GM12878 (cell line): ENCODE data around the gene MAPRE2. TPM values are rescaled to one million over a fixed set of nuclear protein-coding genes. Genes with fewer than 3 reads are reported as not detected.

ENCODE experiments used
- BCLAF1 ChIP-seq: fragments of 450-650 bp; IDR thresholded peaks from 2 replicates; pipeline ENCODE4 v1.6.1; 2017; ENCODE audit warnings: antibody characterized with exemption, mild to moderate bottlenecking, moderate library complexity
- BMI1 ChIP-seq: fragments of 450-650 bp; IDR thresholded peaks from 2 replicates; pipeline ENCODE4 v1.6.1; 2016; ENCODE audit warnings: mild to moderate bottlenecking, moderate library complexity, borderline replicate concordance
- CBFB ChIP-seq: IDR thresholded peaks from 2 replicates; pipeline ENCODE4 v1.6.1; 2016; ENCODE audit warnings: antibody characterized with exemption, low read depth
- CHD4 ChIP-seq: fragments of 200-600 bp; sonication (generic); IDR thresholded peaks from 2 replicates; pipeline ENCODE4 v1.6.1; 2016; ENCODE audit warnings: mild to moderate bottlenecking
- CTCF ChIP-seq, 3 experiments: IDR thresholded peaks in 2 of 3; conservative IDR thresholded peaks in 1 of 3; 2 replicates each; pipeline ENCODE4 v1.5.1; 2011; ENCODE audit warnings: low read depth in 3 of 3, low read length in 3 of 3, mild to moderate bottlenecking in 3 of 3, control low read depth in 2 of 3, moderate library complexity in 2 of 3, inconsistent platforms in 1 of 3, mixed read lengths in 1 of 3; ENCODE audit not compliant: control insufficient read depth in 2 of 3, insufficient read depth in 1 of 3; ENCODE audit errors: extremely low read depth in 1 of 3
- FOXK2 ChIP-seq: fragments of 450-650 bp; IDR thresholded peaks from 2 replicates; pipeline ENCODE4 v1.6.1; 2017; ENCODE audit warnings: mild to moderate bottlenecking, moderate library complexity
- HSF1 ChIP-seq: fragments of 150-350 bp; IDR thresholded peaks from 2 replicates; pipeline ENCODE4 v1.6.1; 2014; ENCODE audit warnings: mild to moderate bottlenecking, low read depth, low read length
- IRF3 ChIP-seq: fragments of 450-650 bp; IDR thresholded peaks from 2 replicates; pipeline ENCODE4 v1.6.1; 2014; ENCODE audit warnings: mild to moderate bottlenecking
- KLF5 ChIP-seq: fragments of 450-650 bp; IDR thresholded peaks from 2 replicates; pipeline ENCODE4 v1.6.1; 2014; ENCODE audit warnings: mild to moderate bottlenecking; ENCODE audit not compliant: partially characterized antibody
- NFYB ChIP-seq: IDR thresholded peaks from 2 replicates; pipeline ENCODE4 v1.6.1; 2011; ENCODE audit warnings: low read depth, mild to moderate bottlenecking, low read length, improper control_type of control experiment, moderate library complexity; ENCODE audit not compliant: insufficient read depth
- NRF1 ChIP-seq: conservative IDR thresholded peaks from 2 replicates; pipeline ENCODE4 v1.6.1; 2011; ENCODE audit warnings: mild to moderate bottlenecking, low read depth, low read length, improper control_type of control experiment
- RB1 ChIP-seq: fragments of 450-650 bp; formaldehyde crosslinking; IDR thresholded peaks from 2 replicates; pipeline ENCODE4 v1.6.1; 2017; ENCODE audit warnings: mild to moderate bottlenecking, borderline replicate concordance
- SREBF2 ChIP-seq: IDR thresholded peaks from 2 replicates; pipeline ENCODE4 v1.6.1; 2012; ENCODE audit warnings: mild to moderate bottlenecking, low read length
- SRF ChIP-seq, 2 experiments: IDR thresholded peaks; 2 replicates each; pipeline ENCODE4 v1.6.1; 2011; ENCODE audit warnings: low read depth in 2 of 2, low read length in 2 of 2, mild to moderate bottlenecking in 1 of 2, moderate library complexity in 1 of 2
- SUZ12 ChIP-seq: fragments of 200-600 bp; sonication (generic); IDR thresholded peaks from one replicate; pipeline ENCODE4 v1.6.1; 2018; ENCODE audit warnings: antibody characterized with exemption, mild to moderate bottlenecking; ENCODE audit not compliant: unreplicated experiment
- ZNF384 ChIP-seq: IDR thresholded peaks from 2 replicates; pipeline ENCODE4 v1.6.1; 2012; ENCODE audit warnings: low read depth, mild to moderate bottlenecking, low read length, improper control_type of control experiment, borderline replicate concordance
- polyA plus RNA-seq, 11 experiments: library from polyadenylated mRNA; depleted of rRNA in 4 of 11; unstranded in 6 of 11; stranded (reverse) in 5 of 11; fragments of >200 nt; fragmentation: Nextera tagmentation in 4 of 11; fragmentation: Illumina TruSeq in 1 of 11; extraction: Ambion mirVana in 4 of 11; extraction: Trizol in 1 of 11; gene quantifications; 1 replicate in 1 of 11; 2 replicates in 10 of 11; pipeline versions ENCODE4 v1.2.1 to v1.2.3, GENCODE V29; 2011 to 2016; ENCODE audit warnings: inconsistent platforms in 2 of 11, missing spikeins in 2 of 11, low read depth in 1 of 11
- total RNA-seq, 4 experiments: library from RNA; depleted of rRNA in 3 of 4; stranded (reverse); fragments of >200 nt in 3 of 4; fragmentation: Illumina TruSeq in 1 of 4; extraction: Trizol in 1 of 4; gene quantifications; 2 replicates each; pipeline versions ENCODE4 v1.2.1 to v1.2.3, GENCODE V29; 2013 to 2021

The MAPRE2 gene
- total and polyA plus RNA-seq, 10 of the 15 experiments (the other 5 are each of a cell fraction or from before 2014, with no cell fraction given), result 11.0 to 50.6 (median 24.0) TPM

GRCh38 chr18:35192415-35192814 is 151.2 kb downstream of the MAPRE2 start (continued):
- no peak for TF ChIP-seq HSF1
- no peak for TF ChIP-seq CBFB
- no peak for TF ChIP-seq CTCF (IDR thresholded peaks at IDR 0.05 in 2 of 3, conservative IDR thresholded peaks at IDR 0.05 in 1 of 3; ENCODE audit: control insufficient read depth in 2 of 3, extremely low read depth in 1 of 3, insufficient read depth in 1 of 3, low read depth in 3 of 3, low read length in 3 of 3)
- TF ChIP-seq RB1, result no peak
- TF ChIP-seq SUZ12, result no peak
- no peak for TF ChIP-seq SRF (IDR thresholded peaks at IDR 0.05; ENCODE audit: low read depth in 2 of 2, low read length in 2 of 2)
- no peak for TF ChIP-seq FOXK2
- TF ChIP-seq NRF1, result no peak
- TF ChIP-seq ZNF384, result no peak
- TF ChIP-seq BCLAF1, result no peak
- no peak for TF ChIP-seq KLF5
- TF ChIP-seq CHD4, result no peak
- TF ChIP-seq NFYB, result no peak
- no peak for TF ChIP-seq BMI1
- no peak for TF ChIP-seq SREBF2
- TF ChIP-seq IRF3, result no peak
